Ishikawa (cell line): ENCODE data around the gene CCDC27.
A peak's percentile ranks its signal among the peaks of the same experiment; 100 is the strongest.

Source experiments
- CEBPB ChIP-seq: IDR thresholded peaks from 2 replicates; pipeline ENCODE4 v1.6.1; 2012
- CREB1 ChIP-seq: IDR thresholded peaks from 2 replicates; pipeline ENCODE4 v1.6.1; 2012; ENCODE audit warnings: low read depth
- EGR1 ChIP-seq: IDR thresholded peaks from 2 replicates; pipeline ENCODE4 v1.6.1; 2012
- EP300 ChIP-seq: IDR thresholded peaks from 2 replicates; pipeline ENCODE4 v1.6.1; 2012; ENCODE audit warnings: borderline replicate concordance
- FOXM1 ChIP-seq: IDR thresholded peaks from 2 replicates; pipeline ENCODE4 v1.6.1; 2012; ENCODE audit warnings: low read depth, borderline replicate concordance
- MAX ChIP-seq: IDR thresholded peaks from 2 replicates; pipeline ENCODE4 v1.6.1; 2012
- NFIC ChIP-seq: IDR thresholded peaks from 2 replicates; pipeline ENCODE4 v1.6.1; 2012
- RAD21 ChIP-seq: IDR thresholded peaks from 2 replicates; pipeline ENCODE4 v1.6.1; 2012; ENCODE audit warnings: low read depth
- REST ChIP-seq: IDR thresholded peaks from 2 replicates; pipeline ENCODE4 v1.6.1; 2012; ENCODE audit warnings: low read depth, mild to moderate bottlenecking
- TAF1 ChIP-seq: IDR thresholded peaks from 2 replicates; pipeline ENCODE4 v1.6.1; 2012; ENCODE audit warnings: low read depth, mild to moderate bottlenecking
- TCF12 ChIP-seq: IDR thresholded peaks from 2 replicates; pipeline ENCODE4 v1.6.1; 2012; ENCODE audit warnings: low read depth
- TEAD4 ChIP-seq: IDR thresholded peaks from 2 replicates; pipeline ENCODE4 v1.6.1; 2012
- YY1 ChIP-seq: IDR thresholded peaks from 2 replicates; pipeline ENCODE4 v1.6.1; 2012; ENCODE audit warnings: low read depth
- ZBTB7A ChIP-seq: IDR thresholded peaks from 2 replicates; pipeline ENCODE4 v1.6.1; 2012; ENCODE audit warnings: low read depth

Gene CCDC27

GRCh38 chr1:3789421-3790300, 37.4 kb downstream of the CCDC27 start:
- TF ChIP-seq TCF12 (no peak), FOXM1 (no peak), CEBPB (no peak), TAF1 (no peak), YY1 (no peak), TEAD4 (no peak), MAX (no peak)

- TF ChIP-seq REST (no peak), FOXM1 (no peak), EP300 (no peak)
Observed at GRCh38 chr1:3790500-3790923, 38.3 kb downstream of the CCDC27 start.

GRCh38 chr1:3790952-3791351, 38.7 kb downstream of the CCDC27 start:
- TF ChIP-seq TAF1, result no peak

- no peak for TF ChIP-seq EP300
- no peak for TF ChIP-seq RAD21
- no peak for TF ChIP-seq EGR1
- peak; percentile 27; the same call in 1 of the 2 replicates for TF ChIP-seq CEBPB
- TF ChIP-seq NFIC, result no peak
- TF ChIP-seq FOXM1, result no peak
Observed at GRCh38 chr1:3795453-3796214, 43.4 kb downstream of the CCDC27 start.

- TF ChIP-seq TAF1, result peak; percentile 95
- TF ChIP-seq EGR1, result peak; percentile 64; the same call in 1 of the 2 replicates
- TF ChIP-seq NFIC, result peak; percentile 52
- TF ChIP-seq TEAD4, result no peak
- peak; percentile 81 for TF ChIP-seq TCF12
- no peak for TF ChIP-seq FOXM1
- peak; percentile 95 for TF ChIP-seq YY1
- no peak for TF ChIP-seq CEBPB
- peak; percentile 72 for TF ChIP-seq CREB1
- peak; percentile 85 for TF ChIP-seq MAX
Observed at GRCh38 chr1:3796215-3797061, 44.2 kb downstream of the CCDC27 start, which contains the start of gene LRRC47. Gene LRRC47 (minus strand): TSS chr1:3796498. CDS start chr1:3796476, 22 bp downstream.

- TF ChIP-seq FOXM1 (no peak), NFIC (no peak), MAX (no peak), TAF1 (no peak), EGR1 (no peak), EP300 (no peak), YY1 (no peak), RAD21 (no peak), ZBTB7A (no peak), TEAD4 (no peak), REST (no peak)
Observed at GRCh38 chr1:3799976-3800685, 47.9 kb downstream of the CCDC27 start.
